ENCODE data around the gene MGAT1.
"Not testable (repeated sequence)": the region's sequence is repeated elsewhere in the genome, so short reads cannot be mapped to it uniquely, and the experiment has no call there.

Gene MGAT1

GRCh38 chr5:180804129-180804618, 1.6 kb upstream of the MGAT1 start:
- peak; percentile 35 for DNase-seq (ENCODE audit: low spot score)

GRCh38 chr5:180803181-180804128, 849 bp upstream of the MGAT1 start:
- peak; percentile 37 for DNase-seq (ENCODE audit: low spot score)

GRCh38 chr5:180801596-180802324, 846 bp downstream of the MGAT1 start:
- DNase-seq (ENCODE audit: low spot score): no peak

GRCh38 chr5:180799902-180800801, 2.5 kb downstream of the MGAT1 start:
- DNase-seq (ENCODE audit: low spot score): peak; percentile 34

- DNase-seq (ENCODE audit: low spot score): peak; percentile 56
These were observed 3.4 kb downstream of the MGAT1 start for GRCh38 chr5:180799194-180799593.

GRCh38 chr5:180798193-180798592, 4.4 kb downstream of the MGAT1 start:
- DNase-seq (ENCODE audit: low spot score): no peak

GRCh38 chr5:180797256-180798192, 5.1 kb downstream of the MGAT1 start:
- no peak for DNase-seq (ENCODE audit: low spot score)

GRCh38 chr5:180795771-180796313, 6.8 kb downstream of the MGAT1 start:
- no peak for DNase-seq (ENCODE audit: low spot score)

- DNase-seq (ENCODE audit: low spot score): no peak
These were observed 9.7 kb downstream of the MGAT1 start for GRCh38 chr5:180792965-180793287.

GRCh38 chr5:180792287-180792964, 10.2 kb downstream of the MGAT1 start:
- no peak for DNase-seq (ENCODE audit: low spot score)

- no peak for DNase-seq (ENCODE audit: low spot score)
These were observed 10.9 kb downstream of the MGAT1 start for GRCh38 chr5:180791611-180792213.

GRCh38 chr5:180790524-180790923, 12.1 kb downstream of the MGAT1 start:
- DNase-seq (ENCODE audit: low spot score): no peak

GRCh38 chr5:180790020-180790419, 12.6 kb downstream of the MGAT1 start:
- no peak for DNase-seq (ENCODE audit: low spot score)

- DNase-seq (ENCODE audit: low spot score): not testable (repeated sequence)
These were observed 13.8 kb downstream of the MGAT1 start for GRCh38 chr5:180788651-180789410.

GRCh38 chr5:180787711-180788431, 14.7 kb downstream of the MGAT1 start:
- no peak for DNase-seq (ENCODE audit: low spot score)

GRCh38 chr5:180786531-180787398, 15.8 kb downstream of the MGAT1 start:
- DNase-seq (ENCODE audit: low spot score): no peak

GRCh38 chr5:180785794-180786221, 16.8 kb downstream of the MGAT1 start:
- no peak for DNase-seq (ENCODE audit: low spot score)

All from hematopoietic multipotent progenitor cell treated with erythropoietin and hydrocortisone succinate and interleukin-3 and kit ligand, for 17 days (in vitro differentiated cells).